GM12878 (cell line): Measurements from ENCODE around the gene TLCD5. TPM values are rescaled to one million over a fixed set of nuclear protein-coding genes. Genes with fewer than 3 reads are reported as not detected.

Experiments used
- ATAC-seq: fragments of 200-7000 bp; cut with Tn5 transposase; 3 replicates; pipeline ENCODE4 v1.9.1; 2020; ENCODE audit warnings: mild to moderate bottlenecking, moderate library complexity
- BruUV-seq: library from RNA; stranded (reverse); fragments of 400-500 nt; replicated peaks from 2 replicates; lab custom pipeline; 2021; lab: Mats Ljungman, UMichigan
- CTCF ChIA-PET: fragments of 300-600 bp; sonication (Branson Sonifier 250); formaldehyde crosslinking; extraction: SDS; loops from one replicate; lab custom pipeline; 2021; ENCODE audit warnings: inconsistent platforms; lab: Yijun Ruan, JAX
- POLR2A ChIA-PET: fragments of 350-600 bp; formaldehyde crosslinking; extraction: SDS; loops from one replicate; lab custom pipeline; 2021; ENCODE audit warnings: inconsistent platforms; lab: Charles Lee
- RAD21 ChIA-PET: fragments of 300-600 bp; sonication (Branson Sonifier 250); formaldehyde crosslinking; loops from one replicate; lab custom pipeline; 2023; ENCODE audit warnings: antibody characterized with exemption; ENCODE audit not compliant: unreplicated experiment; lab: Charles Lee
- SMC1A ChIA-PET: fragments of 300-600 bp; sonication (Branson Sonifier 250); formaldehyde crosslinking; loops from one replicate; lab custom pipeline; 2023; ENCODE audit not compliant: unreplicated experiment, uncharacterized antibody; lab: Charles Lee
- DNase-seq: peaks from one replicate; pipeline ENCODE4 v3.0.0-alpha.2; 2011; ENCODE audit warnings: low read depth, low spot score
- FAIRE-seq: peaks from 3 replicates; lab custom pipeline; 2011; peaks lifted over from hg19 to GRCh38; lab: Jason Lieb, UNC
- H2AFZ ChIP-seq: 2 replicates; pipeline ENCODE4 v1.6.0; 2011; ENCODE audit warnings: low read depth, low read length, control low read depth; ENCODE audit not compliant: control insufficient read depth
- H3K27ac ChIP-seq: 2 replicates; pipeline ENCODE4 v1.5.1; 2011; ENCODE audit warnings: control low read depth; ENCODE audit not compliant: control insufficient read depth, insufficient read depth
- H3K27me3 ChIP-seq, 2 experiments: replicated peaks in 1 of 2; 2 replicates each; pipeline versions ENCODE4 v1.6.0 to v1.6.1; 2011; ENCODE audit warnings: low read length in 1 of 2; ENCODE audit not compliant: control insufficient read depth in 2 of 2, insufficient read depth in 2 of 2
- H3K36me3 ChIP-seq, 2 experiments: 2 replicates each; pipeline ENCODE4 v1.5.1; 2011; ENCODE audit warnings: low read length in 1 of 2; ENCODE audit not compliant: control insufficient read depth in 2 of 2, insufficient read depth in 2 of 2
- H3K4me1 ChIP-seq: 2 replicates; pipeline ENCODE4 v1.6.1; 2011; ENCODE audit warnings: mild to moderate bottlenecking, low read length, moderate library complexity, mixed read lengths; ENCODE audit not compliant: control insufficient read depth, insufficient read depth
- H3K4me2 ChIP-seq: 2 replicates; pipeline ENCODE4 v1.6.0; 2011; ENCODE audit warnings: control low read depth; ENCODE audit not compliant: control insufficient read depth, insufficient read depth
- H3K4me3 ChIP-seq: fragments of 200-600 bp; sonication (generic); 2 replicates; pipeline ENCODE4 v1.5.1; 2016
- H3K79me2 ChIP-seq: 2 replicates; pipeline ENCODE4 v1.6.0; 2011; ENCODE audit warnings: low read length; ENCODE audit not compliant: control insufficient read depth, insufficient read depth
- H3K9ac ChIP-seq: 2 replicates; pipeline ENCODE4 v1.8.0; 2011; ENCODE audit warnings: low read length, control low read depth, mixed read lengths; ENCODE audit not compliant: control insufficient read depth, insufficient read depth
- H3K9me3 ChIP-seq: replicated peaks from 3 replicates; pipeline ENCODE4 v1.5.1; 2011; ENCODE audit warnings: mild to moderate bottlenecking, low read length; ENCODE audit not compliant: control insufficient read depth, insufficient read depth
- H4K20me1 ChIP-seq: 2 replicates; pipeline ENCODE4 v1.6.0; 2011; ENCODE audit not compliant: control insufficient read depth, insufficient read depth
- ASH2L ChIP-seq: fragments of 300-600, 200-600 bp; sonication (generic); IDR thresholded peaks from 2 replicates; pipeline ENCODE4 v1.6.1; 2017; ENCODE audit warnings: low read depth, mild to moderate bottlenecking, borderline replicate concordance
- CBFB ChIP-seq: IDR thresholded peaks from 2 replicates; pipeline ENCODE4 v1.6.1; 2016; ENCODE audit warnings: antibody characterized with exemption, low read depth
- CHD1 ChIP-seq: IDR thresholded peaks from 2 replicates; pipeline ENCODE4 v1.6.1; 2012; ENCODE audit warnings: low read depth, low read length, improper control_type of control experiment
- KLF5 ChIP-seq: fragments of 450-650 bp; IDR thresholded peaks from 2 replicates; pipeline ENCODE4 v1.6.1; 2014; ENCODE audit warnings: mild to moderate bottlenecking; ENCODE audit not compliant: partially characterized antibody
- MXI1 ChIP-seq: fragments of 150-350 bp; IDR thresholded peaks from 2 replicates; pipeline ENCODE4 v1.6.1; 2011; ENCODE audit warnings: low read depth, mild to moderate bottlenecking, inconsistent platforms, low read length, improper control_type of control experiment
- PML ChIP-seq: IDR thresholded peaks from 2 replicates; pipeline ENCODE4 v1.6.1; 2012; ENCODE audit warnings: low read length, inconsistent platforms
- RCOR1 ChIP-seq: conservative IDR thresholded peaks from 2 replicates; pipeline ENCODE4 v1.6.1; 2012; ENCODE audit warnings: low read depth, low read length, improper control_type of control experiment
- WGBS: methylation state at CpG from one replicate; pipeline ENCODE4 v1.1.6; 2016; ENCODE audit warnings: low lambda C conversion rate; ENCODE audit not compliant: insufficient replicate concordance, insufficient coverage; ENCODE audit errors: missing lambda C conversion rate; 5-methylcytosine and 5-hydroxymethylcytosine counted together
- in situ Hi-C: fragments of 300-500 bp; cut with MboI; formaldehyde crosslinking; loops from 9 replicates; pipeline ENCODE4 v1.14.3; 2018; ENCODE audit warnings: mixed read lengths
- intact Hi-C: fragments of 100-400 bp; cut with micrococcal nuclease; formaldehyde crosslinking; loops from one replicate; pipeline ENCODE4 v1.14.2; 2022; ENCODE audit not compliant: unreplicated experiment
- polyA plus RNA-seq, 11 experiments: library from polyadenylated mRNA; depleted of rRNA in 4 of 11; unstranded in 6 of 11; stranded (reverse) in 5 of 11; fragments of >200 nt; fragmentation: Nextera tagmentation in 4 of 11; fragmentation: Illumina TruSeq in 1 of 11; extraction: Ambion mirVana in 4 of 11; extraction: Trizol in 1 of 11; gene quantifications; 1 replicate in 1 of 11; 2 replicates in 10 of 11; pipeline versions ENCODE4 v1.2.1 to v1.2.3, GENCODE V29; 2011 to 2016; ENCODE audit warnings: inconsistent platforms in 2 of 11, missing spikeins in 2 of 11, low read depth in 1 of 11
- total RNA-seq, 4 experiments: library from RNA; depleted of rRNA in 3 of 4; stranded (reverse); fragments of >200 nt in 3 of 4; fragmentation: Illumina TruSeq in 1 of 4; extraction: Trizol in 1 of 4; gene quantifications; 2 replicates each; pipeline versions ENCODE4 v1.2.1 to v1.2.3, GENCODE V29; 2013 to 2021
- TF ChIP-seq, protein P1 (sequence below): fragments of 450-650 bp; IDR thresholded peaks from 2 replicates; pipeline ENCODE4 v1.6.1; 2017; ENCODE audit warnings: mild to moderate bottlenecking
- TF ChIP-seq, protein P2 (sequence below): IDR thresholded peaks from 2 replicates; pipeline ENCODE4 v1.6.1; 2012; ENCODE audit warnings: low read depth, low read length, improper control_type of control experiment

TLCD5 gene
- total and polyA plus RNA-seq, 10 of the 15 experiments (the other 5 are each of a cell fraction or from before 2014, with no cell fraction given), result 2.4 to 13.3 (median 3.2) TPM

DNA sequence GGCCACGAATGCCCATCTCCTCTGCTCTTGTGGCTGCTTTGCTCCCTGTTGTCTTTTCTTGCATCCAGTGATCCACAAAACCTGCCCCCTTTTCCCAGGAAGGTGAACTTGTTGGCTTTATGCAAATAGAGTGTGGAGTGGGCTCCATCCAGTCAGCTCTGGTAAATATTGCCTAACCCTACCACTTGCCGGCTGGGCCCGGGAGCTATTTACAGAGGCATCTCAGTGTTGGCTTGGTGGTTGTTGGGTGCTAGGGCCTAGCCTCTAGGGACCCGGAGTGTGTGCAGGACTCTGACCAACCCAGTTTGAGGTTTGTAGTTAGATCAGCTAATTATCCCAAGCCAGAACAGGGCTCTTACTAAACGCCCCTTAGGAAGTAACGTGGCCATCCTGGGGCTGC lies 40.8 kb upstream of the TLCD5 start:
- in situ Hi-C loops (no loop called here), intact Hi-C loops (no loop called here)
- RAD21 ChIA-PET, result no interaction called here
- 31% methylated on average over 6 of the region's 6 CpGs for WGBS
- SMC1A ChIA-PET, result interaction anchor here (0.6 kb wide), 1 partner anchor 48 kb away, joined by 3 read pairs; no protein-coding TSS in a partner anchor
- no peaks in the 10 kb centered on the region for H4K20me1 ChIP-seq
- BruUV-seq, result no TSS peak
- no peaks in the 10 kb centered on the region for H3K79me2 ChIP-seq
- no peak for ATAC-seq
- no peaks in the 10 kb centered on the region for H3K36me3 ChIP-seq
- TF ChIP-seq RCOR1 (no peak), MXI1 (no peak), PML (no peak), CBFB (no peak), KLF5 (no peak), CHD1 (no peak), ASH2L (no peak)
- TF ChIP-seq, protein P1, sequence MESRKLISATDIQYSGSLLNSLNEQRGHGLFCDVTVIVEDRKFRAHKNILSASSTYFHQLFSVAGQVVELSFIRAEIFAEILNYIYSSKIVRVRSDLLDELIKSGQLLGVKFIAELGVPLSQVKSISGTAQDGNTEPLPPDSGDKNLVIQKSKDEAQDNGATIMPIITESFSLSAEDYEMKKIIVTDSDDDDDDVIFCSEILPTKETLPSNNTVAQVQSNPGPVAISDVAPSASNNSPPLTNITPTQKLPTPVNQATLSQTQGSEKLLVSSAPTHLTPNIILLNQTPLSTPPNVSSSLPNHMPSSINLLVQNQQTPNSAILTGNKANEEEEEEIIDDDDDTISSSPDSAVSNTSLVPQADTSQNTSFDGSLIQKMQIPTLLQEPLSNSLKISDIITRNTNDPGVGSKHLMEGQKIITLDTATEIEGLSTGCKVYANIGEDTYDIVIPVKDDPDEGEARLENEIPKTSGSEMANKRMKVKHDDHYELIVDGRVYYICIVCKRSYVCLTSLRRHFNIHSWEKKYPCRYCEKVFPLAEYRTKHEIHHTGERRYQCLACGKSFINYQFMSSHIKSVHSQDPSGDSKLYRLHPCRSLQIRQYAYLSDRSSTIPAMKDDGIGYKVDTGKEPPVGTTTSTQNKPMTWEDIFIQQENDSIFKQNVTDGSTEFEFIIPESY, result no peak
- TF ChIP-seq, protein P2, sequence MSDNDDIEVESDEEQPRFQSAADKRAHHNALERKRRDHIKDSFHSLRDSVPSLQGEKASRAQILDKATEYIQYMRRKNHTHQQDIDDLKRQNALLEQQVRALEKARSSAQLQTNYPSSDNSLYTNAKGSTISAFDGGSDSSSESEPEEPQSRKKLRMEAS, result no peak
- no peak overlapping the region for H3K27ac ChIP-seq
- CTCF ChIA-PET, result interaction anchor here (1.5 kb wide), 1 partner anchor 19 kb away, joined by 6 read pairs; no protein-coding TSS in a partner anchor
- no peak for FAIRE-seq
- no peak overlapping the region for H3K4me3 ChIP-seq
- H3K27me3 ChIP-seq, result no peaks in the 10 kb centered on the region; a peak in 2 of 4 replicates
- DNase-seq, result no peak
- no peak overlapping the region for H3K9ac ChIP-seq
- H2AFZ ChIP-seq, result no peak overlapping the region
- no peak overlapping the region for H3K4me2 ChIP-seq
- H3K4me1 ChIP-seq, result no peaks in the 10 kb centered on the region
- no peaks in the 10 kb centered on the region for H3K9me3 ChIP-seq
- POLR2A ChIA-PET, result no interaction called here
